ENCODE measurements around the gene WDR6. TPM values are rescaled to one million over a fixed set of nuclear protein-coding genes. Genes with fewer than 3 reads are reported as not detected.

Gene WDR6
- total RNA-seq, 2 donors from 2014 or later = 51.2 to 71.1 TPM

- Histone ChIP-seq H3K36me3 (peaks cover 87% of the 10 kb centered on the region), H3K4me3 (no peak overlapping the region), H3K9me3 (no peaks in the 10 kb centered on the region), H3K27ac (no peak overlapping the region), H3K4me1 (no peaks in the 10 kb centered on the region), H3K27me3 (no peaks in the 10 kb centered on the region)
- no peak for TF ChIP-seq CTCF (IDR thresholded peaks at IDR 0.05)
- DNase-seq (ENCODE audit: low spot score) = no peak
Observed at GRCh38 chr3:48966367-48966766, 40.8 kb upstream of the WDR6 start.

GRCh38 chr3:48966876-48967361 lies 40.3 kb upstream of the WDR6 start:
- no peak overlapping the region for H3K27ac ChIP-seq
- H3K36me3 ChIP-seq = peaks cover 88% of the 10 kb centered on the region
- H3K4me3 ChIP-seq = no peak overlapping the region
- H3K9me3 ChIP-seq = no peaks in the 10 kb centered on the region
- no peaks in the 10 kb centered on the region for H3K27me3 ChIP-seq
- no peaks in the 10 kb centered on the region for H3K4me1 ChIP-seq
- no peak for DNase-seq (ENCODE audit: low spot score)
- TF ChIP-seq CTCF (IDR thresholded peaks at IDR 0.05) = no peak

GRCh38 chr3:48970586-48970985 lies 36.6 kb upstream of the WDR6 start:
- TF ChIP-seq CTCF (IDR thresholded peaks at IDR 0.05) = no peak
- Histone ChIP-seq H3K9me3 (no peaks in the 10 kb centered on the region), H3K4me1 (no peaks in the 10 kb centered on the region), H3K27me3 (no peaks in the 10 kb centered on the region), H3K36me3 (peaks cover 98% of the 10 kb centered on the region), H3K27ac (no peak overlapping the region), H3K4me3 (no peak overlapping the region)
- DNase-seq (ENCODE audit: low spot score) = no peak

GRCh38 chr3:48974076-48974864 lies 32.9 kb upstream of the WDR6 start:
- no peak for TF ChIP-seq CTCF (IDR thresholded peaks at IDR 0.05)
- H3K4me3 ChIP-seq = no peak overlapping the region
- no peak for DNase-seq (ENCODE audit: low spot score)
- H3K27me3 ChIP-seq = no peaks in the 10 kb centered on the region
- peaks cover 100% of the 10 kb centered on the region for H3K36me3 ChIP-seq
- H3K27ac ChIP-seq = no peak overlapping the region
- no peaks in the 10 kb centered on the region for H3K4me1 ChIP-seq
- no peaks in the 10 kb centered on the region for H3K9me3 ChIP-seq

GRCh38 chr3:48979451-48979850 lies 27.7 kb upstream of the WDR6 start:
- Histone ChIP-seq H3K27ac (no peak overlapping the region), H3K9me3 (no peaks in the 10 kb centered on the region), H3K4me3 (no peak overlapping the region), H3K36me3 (peaks cover 96% of the 10 kb centered on the region), H3K27me3 (no peaks in the 10 kb centered on the region), H3K4me1 (no peaks in the 10 kb centered on the region)
- DNase-seq (ENCODE audit: low spot score) = no peak
- TF ChIP-seq CTCF (IDR thresholded peaks at IDR 0.05) = no peak

- Histone ChIP-seq H3K27ac (no peak overlapping the region), H3K27me3 (no peaks in the 10 kb centered on the region), H3K4me3 (no peak overlapping the region), H3K36me3 (peaks cover 91% of the 10 kb centered on the region), H3K9me3 (no peaks in the 10 kb centered on the region), H3K4me1 (no peaks in the 10 kb centered on the region)
- DNase-seq (ENCODE audit: low spot score) = no peak
- TF ChIP-seq CTCF (IDR thresholded peaks at IDR 0.05) = no peak
Observed at GRCh38 chr3:48980295-48980694, 26.9 kb upstream of the WDR6 start.
